CD4-positive, alpha-beta T cell treated with Interleukin-10 for 1 hour (primary cell): ENCODE measurements around the gene SFSWAP.
"Not testable (repeated sequence)": the region's sequence is repeated elsewhere in the genome, so short reads cannot be mapped to it uniquely, and the experiment has no call there.

Source experiments
- DNase-seq: peaks from one replicate; pipeline ENCODE4 v3.0.0-alpha.2; 2020

SFSWAP gene

GRCh38 chr12:131710464-131711457 is at the start of gene SFSWAP:
TSS of gene SFSWAP (plus strand) at chr12:131711090. CDS start at chr12:131711230, 140 bp downstream.
- DNase-seq, result peak; percentile 79

- not testable (repeated sequence) for DNase-seq
These were observed 49.5 kb upstream of the SFSWAP start for GRCh38 chr12:131661170-131661985.

- DNase-seq, result not testable (repeated sequence)
These were observed 49.0 kb upstream of the SFSWAP start for GRCh38 chr12:131661986-131662288.

- DNase-seq, result not testable (repeated sequence)
These were observed 48.5 kb upstream of the SFSWAP start for GRCh38 chr12:131662346-131662745.

GRCh38 chr12:131665666-131666065 is 45.2 kb upstream of the SFSWAP start:
- not testable (repeated sequence) for DNase-seq

- DNase-seq, result not testable (repeated sequence)
These were observed 44.4 kb upstream of the SFSWAP start for GRCh38 chr12:131666486-131666885.

- DNase-seq, result not testable (repeated sequence)
These were observed 43.8 kb upstream of the SFSWAP start for GRCh38 chr12:131666978-131667601.

- DNase-seq, result no peak
These were observed 39.6 kb upstream of the SFSWAP start for GRCh38 chr12:131671276-131671675.

GRCh38 chr12:131671871-131672270 is 39.0 kb upstream of the SFSWAP start:
- DNase-seq, result no peak

GRCh38 chr12:131672311-131672940 is 38.5 kb upstream of the SFSWAP start:
- DNase-seq, result no peak

- no peak for DNase-seq
These were observed 37.7 kb upstream of the SFSWAP start for GRCh38 chr12:131672941-131673887.

GRCh38 chr12:131673888-131674257 is 37.0 kb upstream of the SFSWAP start:
- no peak for DNase-seq

GRCh38 chr12:131674373-131674772 is 36.5 kb upstream of the SFSWAP start:
- DNase-seq, result no peak

GRCh38 chr12:131675126-131676080 is 35.5 kb upstream of the SFSWAP start:
- no peak for DNase-seq

GRCh38 chr12:131676544-131676943 is 34.3 kb upstream of the SFSWAP start:
- DNase-seq, result no peak

- DNase-seq, result not testable (repeated sequence)
These were observed 33.8 kb upstream of the SFSWAP start for GRCh38 chr12:131677067-131677466.

GRCh38 chr12:131677699-131678098 is 33.2 kb upstream of the SFSWAP start:
- DNase-seq, result no peak

- not testable (repeated sequence) for DNase-seq
These were observed 32.3 kb upstream of the SFSWAP start for GRCh38 chr12:131678389-131679181.

- DNase-seq, result not testable (repeated sequence)
These were observed 31.7 kb upstream of the SFSWAP start for GRCh38 chr12:131679186-131679585.
